Brain microvascular endothelial cell (primary cell): ENCODE measurements around the gene ZC3H12D.

Source experiments
- DNase-seq: peaks from one replicate; pipeline ENCODE4 v3.0.0-alpha.2; 2020
- H3K27ac ChIP-seq: fragments of 250-450 bp; sonication (Bioruptor Pico); 2 replicates; pipeline ENCODE4 v1.5.1; 2020; ENCODE audit warnings: mild to moderate bottlenecking, moderate library complexity
- H3K27me3 ChIP-seq: fragments of 250-450 bp; sonication (Bioruptor Pico); replicated peaks from 2 replicates; pipeline ENCODE4 v1.5.1; 2020; ENCODE audit warnings: mild to moderate bottlenecking
- H3K36me3 ChIP-seq: fragments of 250-450 bp; sonication (Bioruptor Pico); replicated peaks from 2 replicates; pipeline ENCODE4 v1.5.1; 2020; ENCODE audit warnings: mild to moderate bottlenecking
- H3K4me3 ChIP-seq: 2 replicates; pipeline ENCODE4 v1.5.1; 2011; ENCODE audit warnings: low read depth, mild to moderate bottlenecking, control low read depth, low read length, moderate library complexity
- CTCF ChIP-seq: IDR thresholded peaks from 2 replicates; pipeline ENCODE4 v1.5.1; 2011; ENCODE audit warnings: low read depth, mild to moderate bottlenecking, moderate library complexity, low read length, control low read depth, inconsistent platforms; ENCODE audit errors: missing control alignments
- in situ Hi-C: cut with HindIII; loops from 2 replicates; pipeline ENCODE4 v1.10.0; 2017; ENCODE audit warnings: low sequenced_read_pairs, low pct_ligation_motif_present

ZC3H12D gene

GRCh38 chr6:149508485-149508884 is 23.7 kb upstream of the ZC3H12D start:
- H3K27ac ChIP-seq, result no peak overlapping the region
- no peak for DNase-seq

GRCh38 chr6:149503872-149504271 is 19.1 kb upstream of the ZC3H12D start:
- Histone ChIP-seq H3K36me3 (peaks cover 3% of the 10 kb centered on the region), H3K27ac (no peak overlapping the region), H3K4me3 (no peak overlapping the region), H3K27me3 (no peaks in the 10 kb centered on the region)
- in situ Hi-C loops, result no loop called here
- TF ChIP-seq CTCF, result no peak
- no peak for DNase-seq

More at GRCh38 chr6:149508485-149508884, 23.7 kb upstream of the ZC3H12D start:
- peaks cover 6% of the 10 kb centered on the region for H3K36me3 ChIP-seq
- TF ChIP-seq CTCF, result no peak
- H3K27me3 ChIP-seq, result no peaks in the 10 kb centered on the region
- in situ Hi-C loops, result no loop called here
- H3K4me3 ChIP-seq, result no peak overlapping the region

- no peaks in the 10 kb centered on the region for H3K27me3 ChIP-seq
- H3K36me3 ChIP-seq, result peaks cover 3% of the 10 kb centered on the region
- in situ Hi-C loops, result no loop called here
- H3K4me3 ChIP-seq, result no peak overlapping the region
- H3K27ac ChIP-seq, result no peak overlapping the region
- DNase-seq, result no peak
- no peak for TF ChIP-seq CTCF
Observed at GRCh38 chr6:149503276-149503675, 18.5 kb upstream of the ZC3H12D start.

- no peak for TF ChIP-seq CTCF
- H3K36me3 ChIP-seq, result no peaks in the 10 kb centered on the region
- no peaks in the 10 kb centered on the region for H3K27me3 ChIP-seq
- no peak for DNase-seq
- H3K4me3 ChIP-seq, result no peak overlapping the region
- in situ Hi-C loops, result no loop called here
- no peak overlapping the region for H3K27ac ChIP-seq
Observed at GRCh38 chr6:149501768-149502167, 17.0 kb upstream of the ZC3H12D start.

GRCh38 chr6:149501201-149501600 is 16.4 kb upstream of the ZC3H12D start:
- Histone ChIP-seq H3K36me3 (no peaks in the 10 kb centered on the region), H3K27me3 (no peaks in the 10 kb centered on the region), H3K27ac (no peak overlapping the region), H3K4me3 (no peak overlapping the region)
- in situ Hi-C loops, result no loop called here
- DNase-seq, result no peak
- TF ChIP-seq CTCF, result no peak

GRCh38 chr6:149500096-149500495 is 15.3 kb upstream of the ZC3H12D start:
- no peak for TF ChIP-seq CTCF

More at GRCh38 chr6:149500096-149500495, 15.3 kb upstream of the ZC3H12D start:
- in situ Hi-C loops, result no loop called here
- DNase-seq, result no peak
- Histone ChIP-seq H3K27ac (no peak overlapping the region), H3K36me3 (no peaks in the 10 kb centered on the region), H3K27me3 (no peaks in the 10 kb centered on the region), H3K4me3 (no peak overlapping the region)
